ENCODE results near the gene RHEB.
"Not testable (repeated sequence)": the region's sequence is repeated elsewhere in the genome, so short reads cannot be mapped to it uniquely, and the experiment has no call there.

Gene RHEB

GRCh38 chr7:151537818-151538561, 18.3 kb upstream of the RHEB start:
- DNase-seq, result no peak
- no peaks in the 10 kb centered on the region for H3K36me3 ChIP-seq
- no peak overlapping the region for H3K4me3 ChIP-seq (ENCODE audit: low read depth, low read length)
- H3K4me1 ChIP-seq, result peaks cover 7% of the 10 kb centered on the region; the same call in 1 of the 2 replicates
- no peaks in the 10 kb centered on the region for H3K9me3 ChIP-seq
- no peak for TF ChIP-seq CTCF (IDR thresholded peaks at IDR 0.05; ENCODE audit: low read depth, low read length)
- H3K27me3 ChIP-seq, result no peaks in the 10 kb centered on the region

- not testable (repeated sequence) for H3K36me3 ChIP-seq; H3K4me3 ChIP-seq (ENCODE audit: low read depth, low read length); H3K4me1 ChIP-seq; H3K27me3 ChIP-seq; DNase-seq; H3K9me3 ChIP-seq
Measured at GRCh38 chr7:151536178-151536577, 16.5 kb upstream of the RHEB start.

GRCh38 chr7:151529842-151530241, 10.1 kb upstream of the RHEB start:
- H3K9me3 ChIP-seq, result no peaks in the 10 kb centered on the region; the same call in 1 of the 2 replicates
- no peaks in the 10 kb centered on the region for H3K36me3 ChIP-seq
- H3K4me3 ChIP-seq (ENCODE audit: low read depth, low read length), result no peak overlapping the region
- H3K27me3 ChIP-seq, result no peaks in the 10 kb centered on the region
- no peak for TF ChIP-seq CTCF (IDR thresholded peaks at IDR 0.05; ENCODE audit: low read depth, low read length)
- DNase-seq, result no peak
- no peaks in the 10 kb centered on the region for H3K4me1 ChIP-seq

- Histone ChIP-seq H3K27me3 (no peaks in the 10 kb centered on the region), H3K4me3 (ENCODE audit: low read depth, low read length) (no peak overlapping the region), H3K36me3 (no peaks in the 10 kb centered on the region), H3K9me3 (peaks cover 7% of the 10 kb centered on the region; the same call in 1 of the 2 replicates), H3K4me1 (no peaks in the 10 kb centered on the region)
- no peak for TF ChIP-seq CTCF (IDR thresholded peaks at IDR 0.05; ENCODE audit: low read depth, low read length)
- DNase-seq, result no peak
Measured at GRCh38 chr7:151524845-151525244, 5.2 kb upstream of the RHEB start.

GRCh38 chr7:151524331-151524730, 4.6 kb upstream of the RHEB start:
- no peak for TF ChIP-seq CTCF (IDR thresholded peaks at IDR 0.05; ENCODE audit: low read depth, low read length)
- Histone ChIP-seq H3K36me3 (peaks cover under 1% of the 10 kb centered on the region; the same call in 1 of the 2 replicates), H3K4me3 (ENCODE audit: low read depth, low read length) (no peak overlapping the region), H3K27me3 (no peaks in the 10 kb centered on the region), H3K4me1 (no peaks in the 10 kb centered on the region), H3K9me3 (peaks cover 7% of the 10 kb centered on the region; the same call in 1 of the 2 replicates)
- no peak for DNase-seq

GRCh38 chr7:151520419-151521261, 945 bp upstream of the RHEB start:
- H3K27me3 ChIP-seq, result no peaks in the 10 kb centered on the region
- peaks cover 7% of the 10 kb centered on the region; the same call in 1 of the 2 replicates for H3K9me3 ChIP-seq
- no peak for TF ChIP-seq CTCF (IDR thresholded peaks at IDR 0.05; ENCODE audit: low read depth, low read length)
- no peaks in the 10 kb centered on the region for H3K4me1 ChIP-seq
- peak; percentile 15 for DNase-seq
- H3K36me3 ChIP-seq, result peaks cover 5% of the 10 kb centered on the region
- peak overlapping the region; percentile 31; the same call in 1 of the 2 replicates for H3K4me3 ChIP-seq (ENCODE audit: low read depth, low read length)
